GM13976 (cell line): ENCODE measurements around the gene TMEM109.

Experiments
- DNase-seq: peaks from one replicate; pipeline ENCODE4 v3.0.0; 2012; ENCODE audit warnings: low spot score
- in situ Hi-C: fragments of 300-500 bp; cut with MboI; formaldehyde crosslinking; loops from one replicate; pipeline ENCODE4 v1.12.0; 2022; ENCODE audit warnings: low sequenced_read_pairs, mixed read lengths, inconsistent platforms; ENCODE audit not compliant: unreplicated experiment
- TF ChIP-seq, protein P1 (sequence below): IDR thresholded peaks from 2 replicates; pipeline ENCODE4 v1.5.1; 2012; ENCODE audit warnings: borderline replicate concordance, mild to moderate bottlenecking; ENCODE audit not compliant: insufficient read depth; ENCODE audit errors: extremely low read depth, missing control alignments, control extremely low read depth

Gene TMEM109

GRCh38 chr11:60946601-60947264, 32.8 kb downstream of the TMEM109 start:
- TF ChIP-seq, protein P1, sequence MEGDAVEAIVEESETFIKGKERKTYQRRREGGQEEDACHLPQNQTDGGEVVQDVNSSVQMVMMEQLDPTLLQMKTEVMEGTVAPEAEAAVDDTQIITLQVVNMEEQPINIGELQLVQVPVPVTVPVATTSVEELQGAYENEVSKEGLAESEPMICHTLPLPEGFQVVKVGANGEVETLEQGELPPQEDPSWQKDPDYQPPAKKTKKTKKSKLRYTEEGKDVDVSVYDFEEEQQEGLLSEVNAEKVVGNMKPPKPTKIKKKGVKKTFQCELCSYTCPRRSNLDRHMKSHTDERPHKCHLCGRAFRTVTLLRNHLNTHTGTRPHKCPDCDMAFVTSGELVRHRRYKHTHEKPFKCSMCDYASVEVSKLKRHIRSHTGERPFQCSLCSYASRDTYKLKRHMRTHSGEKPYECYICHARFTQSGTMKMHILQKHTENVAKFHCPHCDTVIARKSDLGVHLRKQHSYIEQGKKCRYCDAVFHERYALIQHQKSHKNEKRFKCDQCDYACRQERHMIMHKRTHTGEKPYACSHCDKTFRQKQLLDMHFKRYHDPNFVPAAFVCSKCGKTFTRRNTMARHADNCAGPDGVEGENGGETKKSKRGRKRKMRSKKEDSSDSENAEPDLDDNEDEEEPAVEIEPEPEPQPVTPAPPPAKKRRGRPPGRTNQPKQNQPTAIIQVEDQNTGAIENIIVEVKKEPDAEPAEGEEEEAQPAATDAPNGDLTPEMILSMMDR = no peak
- DNase-seq = no peak
- in situ Hi-C loops = no loop called here

- no peak for DNase-seq
- in situ Hi-C loops = no loop called here
- TF ChIP-seq, protein P1 = no peak
Observed at GRCh38 chr11:60947700-60948099, 33.7 kb downstream of the TMEM109 start.

- DNase-seq = no peak
- TF ChIP-seq, protein P1 = no peak
- in situ Hi-C loops = no loop called here
Observed at GRCh38 chr11:60948250-60948649, 34.3 kb downstream of the TMEM109 start.

GRCh38 chr11:60950024-60950423, 36.1 kb downstream of the TMEM109 start:
- in situ Hi-C loops = no loop called here
- no peak for DNase-seq
- TF ChIP-seq, protein P1 = no peak

- peak; percentile 47 for DNase-seq
- in situ Hi-C loops = no loop called here
- TF ChIP-seq, protein P1 = no peak
Observed at GRCh38 chr11:60950933-60951605, 37.1 kb downstream of the TMEM109 start.

- no peak for DNase-seq
- TF ChIP-seq, protein P1 = no peak
- in situ Hi-C loops = no loop called here
Observed at GRCh38 chr11:60951606-60951903, 37.6 kb downstream of the TMEM109 start.
